Liver (tissue), 9 donors: ENCODE results near the gene MRPL9. TPM values are rescaled to one million over a fixed set of nuclear protein-coding genes. Genes with fewer than 3 reads are reported as not detected.

ENCODE experiments used
- DNase-seq: peaks from one replicate; pipeline ENCODE4 v3.0.0-alpha.2; 2017; ENCODE audit warnings: low spot score
- H3K27ac ChIP-seq, 2 donors: one replicate each; pipeline ENCODE4 v1.7.0; 2013; ENCODE audit warnings: inconsistent platforms in 2 of 2, low read length in 2 of 2, control low read depth in 1 of 2, low read depth in 1 of 2, mild to moderate bottlenecking in 1 of 2
- H3K27me3 ChIP-seq, 4 donors: one replicate each; pipeline versions ENCODE4 v1.6.1 to v1.7.0; 2013; ENCODE audit warnings: low read length in 3 of 4, inconsistent platforms in 1 of 4, mild to moderate bottlenecking in 1 of 4, moderate library complexity in 1 of 4; ENCODE audit not compliant: control insufficient read depth in 4 of 4, insufficient read depth in 4 of 4
- H3K36me3 ChIP-seq, 4 donors: one replicate each; pipeline versions ENCODE4 v1.6.1 to v1.7.0; 2013; ENCODE audit warnings: low read length in 3 of 4, mild to moderate bottlenecking in 3 of 4, low read depth in 1 of 4, moderate library complexity in 1 of 4; ENCODE audit not compliant: control insufficient read depth in 4 of 4, insufficient read depth in 3 of 4
- H3K4me1 ChIP-seq, 4 donors: one replicate each; pipeline versions ENCODE4 v1.6.1 to v1.7.0; 2013; ENCODE audit warnings: low read length in 3 of 4, mild to moderate bottlenecking in 3 of 4, moderate library complexity in 1 of 4; ENCODE audit not compliant: control insufficient read depth in 4 of 4, insufficient read depth in 4 of 4
- H3K4me3 ChIP-seq, 3 donors: one replicate each; pipeline versions ENCODE4 v1.6.1 to v1.7.0; 2013; ENCODE audit warnings: low read length in 3 of 3, control low read depth in 1 of 3, low read depth in 1 of 3, mild to moderate bottlenecking in 1 of 3
- H3K9ac ChIP-seq, 2 donors: one replicate each; pipeline ENCODE4 v1.7.0; 2013; ENCODE audit warnings: low read length in 2 of 2, mild to moderate bottlenecking in 2 of 2, moderate library complexity in 2 of 2, control low read depth in 1 of 2, low read depth in 1 of 2
- H3K9me3 ChIP-seq, 4 donors: one replicate each; pipeline versions ENCODE4 v1.6.1 to v1.7.0; 2013; ENCODE audit warnings: low read length in 3 of 4; ENCODE audit not compliant: control insufficient read depth in 4 of 4
- EGR1 ChIP-seq, 2 donors: IDR thresholded peaks; 2 replicates each; pipeline ENCODE4 v1.6.1; 2016 to 2018; ENCODE audit warnings: antibody characterized with exemption in 2 of 2, low read depth in 2 of 2
- FOXA1 ChIP-seq: IDR thresholded peaks from 2 replicates; pipeline ENCODE4 v1.6.1; 2016; ENCODE audit warnings: antibody characterized with exemption
- FOXA2 ChIP-seq: IDR thresholded peaks from 2 replicates; pipeline ENCODE4 v1.6.1; 2016; ENCODE audit warnings: antibody characterized with exemption
- GABPA ChIP-seq, 2 donors: IDR thresholded peaks in 1 of 2; conservative IDR thresholded peaks in 1 of 2; 2 replicates each; pipeline ENCODE4 v1.6.1; 2016; ENCODE audit warnings: antibody characterized with exemption in 2 of 2, mild to moderate bottlenecking in 1 of 2, moderate library complexity in 1 of 2
- HNF4A ChIP-seq, 2 donors: conservative IDR thresholded peaks; 2 replicates each; pipeline ENCODE4 v1.6.1; 2016; ENCODE audit warnings: antibody characterized with exemption in 2 of 2, mild to moderate bottlenecking in 2 of 2
- HNF4G ChIP-seq: IDR thresholded peaks from 2 replicates; pipeline ENCODE4 v1.6.1; 2016; ENCODE audit warnings: antibody characterized with exemption
- JUND ChIP-seq, 2 donors: IDR thresholded peaks; 2 replicates each; pipeline ENCODE4 v1.6.1; 2016; ENCODE audit warnings: antibody characterized with exemption in 2 of 2
- NR2F2 ChIP-seq: IDR thresholded peaks from 2 replicates; pipeline ENCODE4 v1.6.1; 2016; ENCODE audit warnings: antibody characterized with exemption
- RAD21 ChIP-seq, 2 donors: IDR thresholded peaks; 2 replicates each; pipeline ENCODE4 v1.6.1; 2016; ENCODE audit warnings: antibody characterized with exemption in 2 of 2, mild to moderate bottlenecking in 2 of 2
- RXRA ChIP-seq, 2 donors: IDR thresholded peaks; 2 replicates each; pipeline ENCODE4 v1.6.1; 2017 to 2018; ENCODE audit warnings: antibody characterized with exemption in 2 of 2, mild to moderate bottlenecking in 1 of 2
- SP1 ChIP-seq: IDR thresholded peaks from 2 replicates; pipeline ENCODE4 v1.6.1; 2018; ENCODE audit warnings: antibody characterized with exemption, mild to moderate bottlenecking
- TAF1 ChIP-seq: conservative IDR thresholded peaks from 2 replicates; pipeline ENCODE4 v1.6.1; 2016; ENCODE audit warnings: antibody characterized with exemption, mild to moderate bottlenecking
- YY1 ChIP-seq: IDR thresholded peaks from 2 replicates; pipeline ENCODE4 v1.6.1; 2016; ENCODE audit warnings: antibody characterized with exemption, mild to moderate bottlenecking
- WGBS: extraction: QIAGEN DNeasy Blood & Tissue Kit; methylation state at CpG from one replicate; pipeline ENCODE4 v1.1.7; 2013; 5-methylcytosine and 5-hydroxymethylcytosine counted together
- polyA plus RNA-seq, 2 donors: library from polyadenylated mRNA; stranded (reverse) in 1 of 2; unstranded in 1 of 2; fragments of 200-250 nt in 1 of 2; fragments of >200 nt in 1 of 2; fragmentation: Nextera tagmentation in 1 of 2; extraction: Ambion mirVana in 1 of 2; gene quantifications; one replicate each; pipeline versions ENCODE4 v1.2.1 to v1.2.3, GENCODE V29; 2013 to 2015
- total RNA-seq, 2 donors: library from RNA; depleted of rRNA; stranded (reverse); fragments of >200 nt; gene quantifications; one replicate each; pipeline ENCODE4 v1.2.3, GENCODE V29; 2014
- TF ChIP-seq, protein P1 (sequence below): IDR thresholded peaks from 2 replicates; pipeline ENCODE4 v1.6.1; 2016; ENCODE audit warnings: antibody characterized with exemption
- TF ChIP-seq, protein P2 (sequence below): IDR thresholded peaks from 2 replicates; pipeline ENCODE4 v1.6.1; 2016; ENCODE audit warnings: antibody characterized with exemption
- TF ChIP-seq, protein P3 (sequence below): fragments of 150-350 bp; IDR thresholded peaks from 2 replicates; pipeline ENCODE4 v1.5.1; 2017; ENCODE audit warnings: improper control_type of control experiment, low read depth, low read length; ENCODE audit not compliant: missing input control
- TF ChIP-seq, protein P4 (sequence below): IDR thresholded peaks from 2 replicates; pipeline ENCODE4 v1.6.1; 2016; ENCODE audit warnings: antibody characterized with exemption
- TF ChIP-seq, protein P5 (sequence below): IDR thresholded peaks from 2 replicates; pipeline ENCODE4 v1.6.1; 2016; ENCODE audit warnings: antibody characterized with exemption, mild to moderate bottlenecking
- donor health status: healthy.
- donor health status: healthy.
- donor health status: healthy.
- donor health status: healthy.
- donor health status: healthy.

The MRPL9 gene
- total and polyA plus RNA-seq, 4 donors: 22.5 to 43.5 (median 31.6) TPM

DNA sequence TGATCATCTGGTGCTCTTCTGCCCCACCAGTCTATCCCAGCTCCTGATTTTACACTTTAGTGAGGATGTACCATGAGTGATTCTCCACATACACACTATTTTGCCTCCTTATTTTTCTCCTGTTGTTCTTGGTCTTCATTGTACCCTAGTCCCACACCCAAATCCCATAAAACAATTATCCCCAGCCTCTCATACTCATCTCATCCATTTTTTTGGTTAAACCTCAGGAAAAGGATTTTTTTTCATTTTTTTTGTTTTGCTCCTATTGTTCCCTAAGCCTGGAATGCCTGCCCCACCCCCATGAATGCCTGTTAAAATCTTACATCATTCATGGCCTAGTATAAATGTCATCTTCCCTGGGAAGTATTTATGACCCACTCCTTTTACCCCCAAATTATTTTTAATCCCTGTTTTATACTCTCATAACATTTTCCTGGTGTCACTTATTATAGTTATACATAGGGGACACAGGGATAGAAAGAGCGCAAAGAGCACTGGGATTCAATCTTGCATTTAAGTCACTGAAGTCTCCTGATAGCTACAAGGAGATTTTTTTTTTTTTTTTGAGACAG is 46.8 kb upstream of the MRPL9 start:
- Histone ChIP-seq H3K27me3 (no peaks in the 10 kb centered on the region), H3K27ac (no peak overlapping the region), H3K9ac (no peak overlapping the region), H3K4me1 (peaks cover 0 to 7% (median 2%) of the 10 kb centered on the region in 4 donors), H3K9me3 (no peaks in the 10 kb centered on the region), H3K4me3 (no peak overlapping the region), H3K36me3 (peaks cover 1 to 69% (median 51%) of the 10 kb centered on the region in 4 donors)
- WGBS: 99% methylated on average over 1 of the region's 1 CpG
- DNase-seq: no peak
- TF ChIP-seq NR2F2: no peak
- no peak for TF ChIP-seq JUND (IDR thresholded peaks at IDR 0.05)
- TF ChIP-seq, protein P1, sequence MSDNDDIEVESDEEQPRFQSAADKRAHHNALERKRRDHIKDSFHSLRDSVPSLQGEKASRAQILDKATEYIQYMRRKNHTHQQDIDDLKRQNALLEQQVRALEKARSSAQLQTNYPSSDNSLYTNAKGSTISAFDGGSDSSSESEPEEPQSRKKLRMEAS: no peak
- TF ChIP-seq, protein P2, sequence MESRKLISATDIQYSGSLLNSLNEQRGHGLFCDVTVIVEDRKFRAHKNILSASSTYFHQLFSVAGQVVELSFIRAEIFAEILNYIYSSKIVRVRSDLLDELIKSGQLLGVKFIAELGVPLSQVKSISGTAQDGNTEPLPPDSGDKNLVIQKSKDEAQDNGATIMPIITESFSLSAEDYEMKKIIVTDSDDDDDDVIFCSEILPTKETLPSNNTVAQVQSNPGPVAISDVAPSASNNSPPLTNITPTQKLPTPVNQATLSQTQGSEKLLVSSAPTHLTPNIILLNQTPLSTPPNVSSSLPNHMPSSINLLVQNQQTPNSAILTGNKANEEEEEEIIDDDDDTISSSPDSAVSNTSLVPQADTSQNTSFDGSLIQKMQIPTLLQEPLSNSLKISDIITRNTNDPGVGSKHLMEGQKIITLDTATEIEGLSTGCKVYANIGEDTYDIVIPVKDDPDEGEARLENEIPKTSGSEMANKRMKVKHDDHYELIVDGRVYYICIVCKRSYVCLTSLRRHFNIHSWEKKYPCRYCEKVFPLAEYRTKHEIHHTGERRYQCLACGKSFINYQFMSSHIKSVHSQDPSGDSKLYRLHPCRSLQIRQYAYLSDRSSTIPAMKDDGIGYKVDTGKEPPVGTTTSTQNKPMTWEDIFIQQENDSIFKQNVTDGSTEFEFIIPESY: no peak
- TF ChIP-seq SP1: no peak
- TF ChIP-seq EGR1 (IDR thresholded peaks at IDR 0.05; ENCODE audit: low read depth in 2 of 2): no peak
- TF ChIP-seq GABPA (IDR thresholded peaks at IDR 0.05 in 1 of 2, conservative IDR thresholded peaks at IDR 0.05 in 1 of 2): no peak
- no peak for TF ChIP-seq HNF4G
- TF ChIP-seq, protein P3, sequence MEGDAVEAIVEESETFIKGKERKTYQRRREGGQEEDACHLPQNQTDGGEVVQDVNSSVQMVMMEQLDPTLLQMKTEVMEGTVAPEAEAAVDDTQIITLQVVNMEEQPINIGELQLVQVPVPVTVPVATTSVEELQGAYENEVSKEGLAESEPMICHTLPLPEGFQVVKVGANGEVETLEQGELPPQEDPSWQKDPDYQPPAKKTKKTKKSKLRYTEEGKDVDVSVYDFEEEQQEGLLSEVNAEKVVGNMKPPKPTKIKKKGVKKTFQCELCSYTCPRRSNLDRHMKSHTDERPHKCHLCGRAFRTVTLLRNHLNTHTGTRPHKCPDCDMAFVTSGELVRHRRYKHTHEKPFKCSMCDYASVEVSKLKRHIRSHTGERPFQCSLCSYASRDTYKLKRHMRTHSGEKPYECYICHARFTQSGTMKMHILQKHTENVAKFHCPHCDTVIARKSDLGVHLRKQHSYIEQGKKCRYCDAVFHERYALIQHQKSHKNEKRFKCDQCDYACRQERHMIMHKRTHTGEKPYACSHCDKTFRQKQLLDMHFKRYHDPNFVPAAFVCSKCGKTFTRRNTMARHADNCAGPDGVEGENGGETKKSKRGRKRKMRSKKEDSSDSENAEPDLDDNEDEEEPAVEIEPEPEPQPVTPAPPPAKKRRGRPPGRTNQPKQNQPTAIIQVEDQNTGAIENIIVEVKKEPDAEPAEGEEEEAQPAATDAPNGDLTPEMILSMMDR: no peak
- no peak for TF ChIP-seq TAF1
- no peak for TF ChIP-seq RXRA (IDR thresholded peaks at IDR 0.05)
- no peak for TF ChIP-seq YY1
- no peak for TF ChIP-seq FOXA1
- no peak for TF ChIP-seq RAD21 (IDR thresholded peaks at IDR 0.05)
- TF ChIP-seq FOXA2: no peak

DNA sequence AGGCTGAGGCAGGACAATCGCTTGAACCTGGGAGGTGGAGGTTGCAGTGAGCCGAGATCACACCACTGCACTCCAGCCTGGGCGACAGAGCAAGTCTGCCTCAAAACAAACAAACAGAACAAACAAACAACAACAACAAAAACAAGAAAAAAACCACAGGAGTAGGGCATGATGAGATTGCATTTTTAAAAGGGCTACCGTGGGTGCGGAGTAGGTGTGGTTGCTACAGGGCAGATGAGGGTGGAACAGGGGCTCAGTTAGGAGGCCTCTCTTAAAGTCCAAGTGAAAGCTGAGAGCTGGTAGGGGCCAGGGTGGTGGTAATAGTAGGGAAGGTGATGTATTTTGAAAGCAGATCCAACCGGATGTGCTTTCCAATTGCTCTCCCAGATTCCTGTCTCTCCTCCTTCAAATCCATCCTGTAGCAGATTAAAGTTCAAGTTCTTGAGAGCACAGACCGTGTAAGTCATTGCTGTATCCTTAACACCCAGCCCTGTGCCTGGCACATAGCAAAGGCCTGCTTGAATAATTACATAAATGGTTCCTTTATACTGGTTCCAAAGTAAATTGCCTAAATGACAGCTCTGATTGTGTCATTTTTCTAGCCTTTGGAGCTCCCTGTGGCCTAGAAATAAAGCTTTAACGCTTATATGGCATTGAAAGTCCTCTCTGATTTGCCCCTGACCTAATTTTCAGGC is 46.1 kb upstream of the MRPL9 start:
- H3K36me3 ChIP-seq: peaks cover 1 to 63% (median 47%) of the 10 kb centered on the region in 4 donors
- no peaks in the 10 kb centered on the region for H3K9me3 ChIP-seq
- peaks cover 0 to 7% (median 2%) of the 10 kb centered on the region in 4 donors for H3K4me1 ChIP-seq
- 64% methylated on average over 8 of the region's 8 CpGs for WGBS
- no peak overlapping the region for H3K4me3 ChIP-seq
- no peak overlapping the region for H3K27ac ChIP-seq
- no peaks in the 10 kb centered on the region for H3K27me3 ChIP-seq
- DNase-seq: no peak
- no peak overlapping the region for H3K9ac ChIP-seq
- no peak for TF ChIP-seq FOXA2
- no peak for TF ChIP-seq GABPA (IDR thresholded peaks at IDR 0.05 in 1 of 2, conservative IDR thresholded peaks at IDR 0.05 in 1 of 2)
- TF ChIP-seq, protein P1: no peak
- TF ChIP-seq, protein P2: no peak
- no peak for TF ChIP-seq SP1
- no peak for TF ChIP-seq NR2F2
- TF ChIP-seq, protein P4, sequence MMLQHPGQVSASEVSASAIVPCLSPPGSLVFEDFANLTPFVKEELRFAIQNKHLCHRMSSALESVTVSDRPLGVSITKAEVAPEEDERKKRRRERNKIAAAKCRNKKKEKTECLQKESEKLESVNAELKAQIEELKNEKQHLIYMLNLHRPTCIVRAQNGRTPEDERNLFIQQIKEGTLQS: no peak
- no peak for TF ChIP-seq RAD21 (IDR thresholded peaks at IDR 0.05)
- no peak for TF ChIP-seq TAF1
- TF ChIP-seq, protein P5, sequence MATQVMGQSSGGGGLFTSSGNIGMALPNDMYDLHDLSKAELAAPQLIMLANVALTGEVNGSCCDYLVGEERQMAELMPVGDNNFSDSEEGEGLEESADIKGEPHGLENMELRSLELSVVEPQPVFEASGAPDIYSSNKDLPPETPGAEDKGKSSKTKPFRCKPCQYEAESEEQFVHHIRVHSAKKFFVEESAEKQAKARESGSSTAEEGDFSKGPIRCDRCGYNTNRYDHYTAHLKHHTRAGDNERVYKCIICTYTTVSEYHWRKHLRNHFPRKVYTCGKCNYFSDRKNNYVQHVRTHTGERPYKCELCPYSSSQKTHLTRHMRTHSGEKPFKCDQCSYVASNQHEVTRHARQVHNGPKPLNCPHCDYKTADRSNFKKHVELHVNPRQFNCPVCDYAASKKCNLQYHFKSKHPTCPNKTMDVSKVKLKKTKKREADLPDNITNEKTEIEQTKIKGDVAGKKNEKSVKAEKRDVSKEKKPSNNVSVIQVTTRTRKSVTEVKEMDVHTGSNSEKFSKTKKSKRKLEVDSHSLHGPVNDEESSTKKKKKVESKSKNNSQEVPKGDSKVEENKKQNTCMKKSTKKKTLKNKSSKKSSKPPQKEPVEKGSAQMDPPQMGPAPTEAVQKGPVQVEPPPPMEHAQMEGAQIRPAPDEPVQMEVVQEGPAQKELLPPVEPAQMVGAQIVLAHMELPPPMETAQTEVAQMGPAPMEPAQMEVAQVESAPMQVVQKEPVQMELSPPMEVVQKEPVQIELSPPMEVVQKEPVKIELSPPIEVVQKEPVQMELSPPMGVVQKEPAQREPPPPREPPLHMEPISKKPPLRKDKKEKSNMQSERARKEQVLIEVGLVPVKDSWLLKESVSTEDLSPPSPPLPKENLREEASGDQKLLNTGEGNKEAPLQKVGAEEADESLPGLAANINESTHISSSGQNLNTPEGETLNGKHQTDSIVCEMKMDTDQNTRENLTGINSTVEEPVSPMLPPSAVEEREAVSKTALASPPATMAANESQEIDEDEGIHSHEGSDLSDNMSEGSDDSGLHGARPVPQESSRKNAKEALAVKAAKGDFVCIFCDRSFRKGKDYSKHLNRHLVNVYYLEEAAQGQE: no peak
- TF ChIP-seq FOXA1: no peak
- TF ChIP-seq HNF4G: no peak
- no peak for TF ChIP-seq JUND (IDR thresholded peaks at IDR 0.05)
- no peak for TF ChIP-seq EGR1 (IDR thresholded peaks at IDR 0.05; ENCODE audit: low read depth in 2 of 2)
- TF ChIP-seq YY1: no peak
- TF ChIP-seq HNF4A (conservative IDR thresholded peaks at IDR 0.05): no peak
